ENCODE results near the gene YPEL4.
"Not testable (repeated sequence)": the region's sequence is repeated elsewhere in the genome, so short reads cannot be mapped to it uniquely, and the experiment has no call there.

The YPEL4 gene, protein sequence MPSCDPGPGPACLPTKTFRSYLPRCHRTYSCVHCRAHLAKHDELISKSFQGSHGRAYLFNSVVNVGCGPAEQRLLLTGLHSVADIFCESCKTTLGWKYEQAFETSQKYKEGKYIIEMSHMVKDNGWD

GRCh38 chr11:57649826-57650738, at the start of gene YPEL4:
Gene YPEL4 (minus strand): TSS chr11:57649912. CDS start chr11:57647107, 2,805 bp downstream.
- H3K4me3 ChIP-seq (ENCODE audit: low read depth, low read length): peak within 1 kb of the TSS; percentile 62
- ChIA-PET CTCF (interaction anchor here (0.8 to 11.5 kb wide), 5 partner anchors 10 to 157 kb away, joined by 3 to 306 read pairs (median 4); partner anchors contain the start of gene UBE2L6), POLR2A (no interaction called here)
- TF ChIP-seq, protein P1, sequence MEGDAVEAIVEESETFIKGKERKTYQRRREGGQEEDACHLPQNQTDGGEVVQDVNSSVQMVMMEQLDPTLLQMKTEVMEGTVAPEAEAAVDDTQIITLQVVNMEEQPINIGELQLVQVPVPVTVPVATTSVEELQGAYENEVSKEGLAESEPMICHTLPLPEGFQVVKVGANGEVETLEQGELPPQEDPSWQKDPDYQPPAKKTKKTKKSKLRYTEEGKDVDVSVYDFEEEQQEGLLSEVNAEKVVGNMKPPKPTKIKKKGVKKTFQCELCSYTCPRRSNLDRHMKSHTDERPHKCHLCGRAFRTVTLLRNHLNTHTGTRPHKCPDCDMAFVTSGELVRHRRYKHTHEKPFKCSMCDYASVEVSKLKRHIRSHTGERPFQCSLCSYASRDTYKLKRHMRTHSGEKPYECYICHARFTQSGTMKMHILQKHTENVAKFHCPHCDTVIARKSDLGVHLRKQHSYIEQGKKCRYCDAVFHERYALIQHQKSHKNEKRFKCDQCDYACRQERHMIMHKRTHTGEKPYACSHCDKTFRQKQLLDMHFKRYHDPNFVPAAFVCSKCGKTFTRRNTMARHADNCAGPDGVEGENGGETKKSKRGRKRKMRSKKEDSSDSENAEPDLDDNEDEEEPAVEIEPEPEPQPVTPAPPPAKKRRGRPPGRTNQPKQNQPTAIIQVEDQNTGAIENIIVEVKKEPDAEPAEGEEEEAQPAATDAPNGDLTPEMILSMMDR (IDR thresholded peaks at IDR 0.05; ENCODE audit: insufficient read depth, low read length, missing control alignments): no peak
- DNase-seq (ENCODE audit: low read depth, low spot score): no peak

DNA sequence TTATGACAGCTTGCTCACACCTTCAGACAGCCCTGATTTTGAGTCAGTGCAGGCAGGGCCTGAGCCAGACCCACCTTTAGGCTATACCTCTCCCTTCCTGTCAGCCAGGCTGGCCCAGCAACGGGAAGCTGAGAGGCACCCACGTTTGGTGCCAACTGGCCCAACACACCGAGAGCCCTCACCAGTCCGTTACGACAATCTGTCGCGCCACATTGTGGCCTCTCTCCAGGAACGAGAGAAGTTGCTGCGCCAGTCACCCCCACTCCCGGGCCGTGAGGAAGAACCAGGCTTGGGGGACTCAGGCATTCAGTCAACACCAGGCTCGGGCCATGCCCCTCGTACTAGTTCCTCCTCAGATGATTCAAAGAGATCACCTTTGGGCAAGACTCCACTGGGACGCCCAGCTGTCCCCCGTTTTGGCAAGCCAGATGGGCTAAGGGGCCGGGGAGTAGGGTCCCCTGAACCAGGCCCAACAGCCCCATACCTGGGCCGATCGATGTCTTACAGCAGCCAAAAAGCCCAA, 49.2 kb upstream of the YPEL4 start:
- ChIA-PET POLR2A (interaction anchor here (1.2 kb wide), 1 partner anchor 13 kb away, joined by 4 read pairs; the partner anchor contains the start of genes MED19 and TMX2), CTCF (interaction anchor here (1.0 to 1.4 kb wide), 3 partner anchors 10 to 102 kb away, joined by 4 read pairs; no protein-coding TSS in a partner anchor)
- no peak for DNase-seq (ENCODE audit: low read depth, low spot score)
- H3K4me3 ChIP-seq (ENCODE audit: low read depth, low read length): no peak overlapping the region
- TF ChIP-seq, protein P1 (IDR thresholded peaks at IDR 0.05; ENCODE audit: insufficient read depth, low read length, missing control alignments): no peak

GRCh38 chr11:57690474-57690873, 40.8 kb upstream of the YPEL4 start:
- H3K4me3 ChIP-seq (ENCODE audit: low read depth, low read length); POLR2A ChIA-PET; CTCF ChIA-PET; DNase-seq (ENCODE audit: low read depth, low spot score): not testable (repeated sequence)

- no peak for DNase-seq (ENCODE audit: low read depth, low spot score)
- POLR2A ChIA-PET: no interaction called here
- CTCF ChIA-PET: interaction anchor here (0.6 to 0.9 kb wide), 2 partner anchors 27 to 120 kb away, joined by 3 read pairs; no protein-coding TSS in a partner anchor
- H3K4me3 ChIP-seq (ENCODE audit: low read depth, low read length): no peak overlapping the region
- TF ChIP-seq, protein P1 (IDR thresholded peaks at IDR 0.05; ENCODE audit: insufficient read depth, low read length, missing control alignments): no peak
These were observed 31.5 kb upstream of the YPEL4 start for GRCh38 chr11:57681168-57681567.

GRCh38 chr11:57680552-57680874, 30.8 kb upstream of the YPEL4 start:
- POLR2A ChIA-PET: no interaction called here
- TF ChIP-seq, protein P1 (IDR thresholded peaks at IDR 0.05; ENCODE audit: insufficient read depth, low read length, missing control alignments): no peak
- no peak for DNase-seq (ENCODE audit: low read depth, low spot score)
- H3K4me3 ChIP-seq (ENCODE audit: low read depth, low read length): no peak overlapping the region
- CTCF ChIA-PET: interaction anchor here (0.9 to 1.8 kb wide), 2 partner anchors 12 to 120 kb away, joined by 3 to 4 read pairs; partner anchors contain the start of gene ZDHHC5

DNA sequence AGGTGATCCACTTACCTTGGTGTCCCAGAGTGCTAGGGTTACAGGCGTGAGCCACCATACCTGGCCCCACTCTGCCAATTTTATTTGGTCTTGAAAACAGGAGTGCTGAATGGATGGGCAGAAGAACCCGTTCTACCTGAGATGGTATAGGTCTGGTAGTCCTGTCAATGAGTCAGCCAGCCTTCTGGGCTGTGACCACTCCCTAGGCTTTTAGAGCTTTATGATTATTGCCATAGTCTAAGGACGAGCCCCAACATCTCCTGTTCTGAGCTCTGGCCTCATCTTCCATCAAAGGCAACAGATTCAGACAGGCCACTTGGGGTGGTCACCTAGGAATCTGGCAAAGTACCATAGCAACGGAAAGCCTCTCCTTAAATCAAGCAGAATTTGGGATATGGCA, 29.7 kb upstream of the YPEL4 start:
- DNase-seq (ENCODE audit: low read depth, low spot score): no peak
- H3K4me3 ChIP-seq (ENCODE audit: low read depth, low read length): no peak overlapping the region
- ChIA-PET POLR2A (no interaction called here), CTCF (interaction anchor here (1.8 kb wide), 1 partner anchor 11 kb away, joined by 4 read pairs; the partner anchor contains the start of gene ZDHHC5)
- TF ChIP-seq, protein P1 (IDR thresholded peaks at IDR 0.05; ENCODE audit: insufficient read depth, low read length, missing control alignments): no peak
